ENCODE data around the gene SMIM3.
"Not testable (repeated sequence)": the region's sequence is repeated elsewhere in the genome, so short reads cannot be mapped to it uniquely, and the experiment has no call there.

The SMIM3 gene, protein sequence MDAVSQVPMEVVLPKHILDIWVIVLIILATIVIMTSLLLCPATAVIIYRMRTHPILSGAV

DNA sequence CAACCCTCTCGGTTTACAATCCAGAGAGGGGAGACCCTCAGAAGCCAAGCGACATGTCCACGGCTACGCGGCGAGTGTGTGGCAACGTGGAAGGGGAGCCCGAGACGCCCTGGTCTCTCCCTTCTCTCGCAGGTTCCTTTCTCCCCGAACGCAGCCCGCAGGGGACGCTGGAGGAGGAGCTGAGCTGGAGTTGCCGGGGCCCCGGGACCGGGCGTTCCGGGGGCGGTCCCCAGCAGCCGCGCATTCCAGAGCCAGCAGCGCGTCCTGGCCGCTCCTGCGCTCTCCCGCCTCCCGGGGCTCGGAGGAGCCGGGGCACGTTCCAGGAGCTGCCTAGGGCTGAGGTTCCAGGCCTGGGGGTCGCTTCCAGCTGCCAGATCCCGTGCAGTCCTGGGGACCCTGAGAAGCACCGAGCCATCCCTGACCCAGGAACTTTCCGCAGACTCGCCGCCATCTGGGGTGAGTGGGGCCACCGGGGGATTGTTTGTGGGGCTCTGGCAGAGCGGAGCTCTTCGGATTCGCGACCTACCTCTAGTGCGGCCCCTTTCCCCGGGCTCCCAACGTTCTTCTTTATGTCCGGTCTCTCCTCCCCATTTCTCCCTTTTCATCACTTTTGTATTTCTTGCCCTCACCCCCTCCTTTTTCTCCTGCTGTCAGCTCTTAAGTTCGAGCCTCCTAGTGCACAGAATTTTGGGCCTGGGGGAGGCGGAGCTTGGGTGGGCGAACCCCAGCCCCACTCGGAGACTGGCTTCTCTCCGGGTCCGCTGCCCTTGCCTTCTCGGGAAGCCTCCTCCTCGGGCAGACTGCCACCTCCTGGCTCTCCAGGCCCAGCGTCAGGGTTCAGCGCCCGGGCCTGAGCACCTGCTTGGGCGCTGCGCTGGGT, at the start of gene SMIM3:
Gene SMIM3 (plus strand): TSS at position 241 of the 880 bp plus-strand sequence. CDS start 16,684 bp downstream, outside the sequence.
- DNase-seq (ENCODE audit: insufficient read length, low spot score) (no peak), FAIRE-seq (peak; percentile 57)

- no peak for DNase-seq (ENCODE audit: insufficient read length, low spot score)
- FAIRE-seq: peak; percentile 31
Observed at GRCh38 chr5:150729859-150730258, 48.7 kb upstream of the SMIM3 start.

DNA sequence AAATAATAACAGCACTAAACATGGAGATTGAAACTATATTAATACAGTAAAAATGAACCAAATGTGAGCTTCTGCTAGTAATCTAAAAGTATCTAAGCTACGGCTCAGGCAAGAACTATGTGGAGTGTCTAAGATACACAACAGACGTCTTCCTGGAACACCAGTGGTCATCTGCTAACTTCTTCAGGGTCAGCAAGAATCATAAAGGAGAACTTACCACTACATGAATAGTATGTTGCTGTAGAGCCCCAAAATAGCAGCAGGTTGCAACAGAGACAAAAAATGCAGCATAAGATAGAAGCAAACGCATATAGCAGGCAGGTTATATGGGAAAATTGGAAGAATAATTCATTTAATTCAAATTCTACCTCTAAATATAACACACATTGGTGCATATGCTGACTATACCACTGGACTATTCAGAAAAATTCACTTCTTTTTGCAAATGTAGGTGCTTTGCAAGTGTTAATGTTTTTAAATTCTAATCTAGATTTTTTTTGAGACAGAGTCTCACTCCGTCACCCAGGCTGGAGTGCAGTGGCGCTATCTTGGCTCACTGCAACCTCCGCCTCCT, 46.8 kb upstream of the SMIM3 start:
- no peak for DNase-seq (ENCODE audit: insufficient read length, low spot score)
- FAIRE-seq: no peak

- peak; percentile 7 for DNase-seq (ENCODE audit: insufficient read length, low spot score)
- FAIRE-seq: peak; percentile 81
Observed at GRCh38 chr5:150734579-150735384, 43.8 kb upstream of the SMIM3 start.

GRCh38 chr5:150738862-150739261, 39.7 kb upstream of the SMIM3 start:
- no peak for DNase-seq (ENCODE audit: insufficient read length, low spot score)
- FAIRE-seq: no peak

DNA sequence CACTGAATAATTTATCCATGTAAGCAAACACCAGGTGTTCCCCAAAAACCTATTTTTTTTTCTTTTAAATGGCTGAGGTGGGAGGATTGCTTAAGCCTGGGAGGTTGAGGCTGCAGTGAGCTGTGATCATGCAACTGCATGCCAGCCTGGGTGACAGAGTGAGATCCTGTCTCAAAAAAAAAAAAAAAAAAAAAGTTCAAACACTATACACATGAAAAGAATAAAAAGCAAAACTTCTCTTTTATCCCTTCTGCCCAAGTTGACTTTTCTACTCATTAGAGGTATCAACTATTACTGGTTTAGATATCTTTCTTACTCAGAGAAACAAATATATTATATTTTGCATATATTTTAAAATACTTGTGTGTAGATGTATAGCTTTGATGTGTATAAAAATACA, 37.6 kb upstream of the SMIM3 start:
- no peak for FAIRE-seq
- no peak for DNase-seq (ENCODE audit: insufficient read length, low spot score)

DNA sequence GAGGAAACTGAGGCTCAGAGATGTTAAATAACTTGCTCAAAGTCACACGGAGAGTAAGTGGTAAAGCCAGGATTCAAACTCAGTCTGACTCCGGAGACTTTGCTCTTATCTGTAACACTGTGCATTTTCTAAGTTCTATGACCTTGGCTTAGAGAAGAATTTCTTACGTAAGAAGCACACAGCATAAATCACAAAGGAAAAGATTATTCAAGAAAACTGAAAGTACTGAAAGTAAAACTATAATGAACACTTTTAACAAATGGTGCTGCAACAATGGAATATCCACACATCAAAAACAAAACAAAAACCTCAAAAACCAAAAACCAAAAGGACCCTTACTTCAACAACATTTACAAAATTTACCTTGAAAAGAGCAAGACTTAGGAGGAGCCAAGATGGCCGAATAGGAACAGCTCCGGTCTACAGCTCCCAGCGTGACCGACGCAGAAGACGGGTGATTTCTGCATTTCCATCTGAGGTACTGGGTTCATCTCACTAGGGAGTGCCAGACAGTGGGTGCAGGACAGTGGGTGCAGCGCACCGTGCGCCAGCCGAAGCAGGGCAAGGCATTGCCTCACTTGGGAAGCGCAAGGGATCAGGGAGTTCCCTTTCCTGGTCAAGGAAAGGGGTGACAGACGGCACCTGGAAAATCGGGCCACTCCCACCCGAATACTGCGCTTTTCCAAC, 36.0 kb upstream of the SMIM3 start:
- FAIRE-seq; DNase-seq (ENCODE audit: insufficient read length, low spot score): not testable (repeated sequence)

DNA sequence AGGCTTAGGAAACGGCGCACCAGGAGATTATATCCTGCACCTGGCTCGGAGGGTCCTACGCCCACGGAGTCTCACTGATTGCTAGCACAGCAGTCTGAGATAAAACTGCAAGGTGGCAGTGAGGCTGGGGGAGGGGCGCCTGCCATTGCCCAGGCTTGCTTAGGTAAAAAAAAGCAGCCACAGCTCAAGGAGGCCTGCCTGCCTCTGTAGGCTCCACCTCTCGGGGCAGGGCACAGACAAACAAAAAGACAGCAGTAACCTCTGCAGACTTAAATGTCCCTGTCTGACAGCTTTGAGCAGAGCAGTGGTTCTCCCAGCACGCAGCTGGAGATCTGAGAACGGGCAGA, 35.4 kb upstream of the SMIM3 start:
- not testable (repeated sequence) for FAIRE-seq; DNase-seq (ENCODE audit: insufficient read length, low spot score)

DNA sequence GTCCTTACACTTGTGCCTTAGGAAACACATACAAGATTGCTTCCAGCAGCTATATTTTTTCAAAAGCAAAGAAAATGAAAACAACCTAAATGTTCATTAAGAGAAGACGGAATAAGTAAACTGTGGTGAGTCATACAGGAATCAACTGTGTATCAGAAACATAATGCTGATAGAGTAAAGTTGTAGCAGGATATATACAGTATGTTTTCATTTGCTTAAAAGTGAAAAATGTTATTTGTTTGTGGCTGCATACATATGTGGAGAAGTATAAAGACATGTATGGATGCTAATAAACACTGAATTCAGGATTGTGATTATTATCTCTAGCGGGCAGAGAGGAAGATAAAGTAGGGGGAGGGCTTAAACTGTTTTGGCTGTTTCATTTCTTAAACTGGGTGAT, 28.1 kb upstream of the SMIM3 start:
- FAIRE-seq (no peak), DNase-seq (ENCODE audit: insufficient read length, low spot score) (no peak)

DNA sequence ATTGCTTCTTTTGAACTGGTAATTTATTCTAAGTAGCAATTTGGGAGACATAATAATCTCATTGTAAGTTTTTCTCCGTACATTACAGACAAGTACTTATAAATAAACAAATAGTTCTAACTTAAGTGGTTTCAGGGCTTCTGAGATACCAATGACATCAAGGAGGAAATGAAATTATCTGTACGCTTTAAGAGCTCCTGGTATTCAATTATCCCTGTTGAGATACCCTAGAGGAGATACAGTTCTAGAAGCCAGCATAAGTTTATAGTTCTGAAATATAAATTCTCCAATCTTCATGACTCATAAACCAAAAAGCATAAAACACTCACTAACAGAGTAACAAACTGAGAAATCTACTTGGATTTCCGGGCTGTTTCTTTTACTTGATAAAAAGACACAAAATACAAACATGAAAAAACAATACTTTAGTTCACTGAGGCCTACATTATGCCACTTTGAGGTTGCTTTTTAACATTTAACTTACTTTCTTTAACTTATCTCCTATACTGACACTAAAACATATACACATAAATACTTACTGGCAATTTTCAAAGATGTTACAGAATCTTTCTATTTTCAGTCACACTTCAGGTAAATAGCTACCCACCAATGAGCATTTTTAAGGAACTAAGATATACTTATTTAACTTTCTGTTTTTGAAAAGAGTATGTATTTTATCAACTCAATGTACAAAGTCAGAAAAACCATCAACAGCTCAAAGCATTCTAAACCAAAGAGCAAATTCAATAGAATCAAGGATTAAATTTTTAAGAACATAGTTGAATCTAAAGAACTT, 27.3 kb upstream of the SMIM3 start:
- FAIRE-seq (no peak), DNase-seq (ENCODE audit: insufficient read length, low spot score) (no peak)

DNA sequence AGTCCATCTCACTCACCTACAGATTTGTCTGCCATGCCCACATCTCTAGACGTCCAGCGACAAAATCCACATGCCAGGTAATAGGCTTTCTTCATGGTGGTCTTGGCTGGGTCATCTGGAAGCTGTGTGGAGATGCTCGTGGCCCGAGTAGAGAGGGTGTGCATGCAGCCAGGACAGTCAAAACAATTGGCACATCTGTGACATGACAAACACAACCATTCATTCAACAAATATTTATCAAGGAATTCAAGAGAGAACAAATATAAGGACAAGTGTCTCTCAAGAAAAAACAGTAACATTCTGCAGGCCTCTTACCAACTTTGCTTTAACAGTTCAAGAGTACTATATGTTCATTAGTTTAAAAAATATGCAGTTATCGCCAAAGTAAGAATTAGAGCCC, 25.1 kb upstream of the SMIM3 start:
- DNase-seq (ENCODE audit: insufficient read length, low spot score): no peak
- no peak for FAIRE-seq

GRCh38 chr5:150753863-150754262, 24.7 kb upstream of the SMIM3 start:
- FAIRE-seq: no peak
- DNase-seq (ENCODE audit: insufficient read length, low spot score): no peak

- peak; percentile 62 for FAIRE-seq
- no peak for DNase-seq (ENCODE audit: insufficient read length, low spot score)
Observed at GRCh38 chr5:150757087-150757649, 21.4 kb upstream of the SMIM3 start.

DNA sequence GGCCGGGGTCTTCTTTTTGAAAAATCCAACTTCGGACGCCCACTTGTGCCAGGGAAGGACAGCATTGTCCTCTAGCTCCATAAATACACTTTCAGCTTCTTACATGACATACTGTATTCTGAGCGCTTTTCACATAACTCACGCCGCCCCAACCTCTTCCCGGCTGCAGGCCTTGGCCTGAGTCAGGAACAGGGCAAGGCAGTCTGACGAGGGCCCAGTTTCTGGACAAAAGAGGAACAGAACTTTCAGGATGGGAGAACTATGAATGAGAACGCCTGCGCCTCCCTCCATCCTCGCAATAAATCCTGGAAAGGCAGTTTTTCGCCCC, 20.4 kb upstream of the SMIM3 start:
- FAIRE-seq (no peak), DNase-seq (ENCODE audit: insufficient read length, low spot score) (no peak)

- FAIRE-seq (peak; percentile 97), DNase-seq (ENCODE audit: insufficient read length, low spot score) (peak; percentile 59)
Observed at GRCh38 chr5:150758531-150759333, 19.8 kb upstream of the SMIM3 start, which contains the start of gene DCTN4. Gene DCTN4 (minus strand): TSS chr5:150759017. CDS start chr5:150758993, 24 bp downstream.

DNA sequence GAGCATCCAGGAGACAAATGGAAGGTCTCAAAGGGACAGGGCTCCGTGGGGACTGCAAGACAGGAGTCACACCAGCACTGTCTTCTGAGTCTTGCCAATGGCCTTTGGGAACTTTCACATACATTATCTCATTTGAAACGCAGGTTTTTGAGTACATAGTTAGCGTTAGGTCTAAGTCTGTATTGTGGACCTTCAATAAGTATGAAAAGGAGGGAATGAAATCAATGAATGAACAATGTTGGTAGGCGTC, 19.3 kb upstream of the SMIM3 start:
- no peak for DNase-seq (ENCODE audit: insufficient read length, low spot score)
- no peak for FAIRE-seq

DNA sequence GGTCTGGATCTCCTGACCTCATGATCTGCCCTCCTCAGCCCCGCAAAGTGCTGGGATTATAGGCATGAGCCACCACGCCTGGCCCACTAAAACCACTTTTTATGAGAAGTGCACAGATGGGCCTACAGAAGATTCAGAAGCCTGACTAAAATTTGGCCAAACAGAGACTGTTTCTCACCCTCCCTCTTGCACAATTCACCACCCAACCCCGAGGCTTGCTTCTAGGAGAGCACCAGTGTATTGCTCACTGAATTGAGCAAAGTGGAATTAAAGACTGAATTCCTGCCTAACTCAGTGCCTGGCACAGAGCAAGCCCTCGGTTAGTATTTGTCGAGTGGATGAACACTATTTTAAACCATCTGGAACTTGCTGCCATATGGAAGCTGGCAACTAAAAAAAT, 16.3 kb upstream of the SMIM3 start:
- DNase-seq (ENCODE audit: insufficient read length, low spot score): no peak
- no peak for FAIRE-seq

DNA sequence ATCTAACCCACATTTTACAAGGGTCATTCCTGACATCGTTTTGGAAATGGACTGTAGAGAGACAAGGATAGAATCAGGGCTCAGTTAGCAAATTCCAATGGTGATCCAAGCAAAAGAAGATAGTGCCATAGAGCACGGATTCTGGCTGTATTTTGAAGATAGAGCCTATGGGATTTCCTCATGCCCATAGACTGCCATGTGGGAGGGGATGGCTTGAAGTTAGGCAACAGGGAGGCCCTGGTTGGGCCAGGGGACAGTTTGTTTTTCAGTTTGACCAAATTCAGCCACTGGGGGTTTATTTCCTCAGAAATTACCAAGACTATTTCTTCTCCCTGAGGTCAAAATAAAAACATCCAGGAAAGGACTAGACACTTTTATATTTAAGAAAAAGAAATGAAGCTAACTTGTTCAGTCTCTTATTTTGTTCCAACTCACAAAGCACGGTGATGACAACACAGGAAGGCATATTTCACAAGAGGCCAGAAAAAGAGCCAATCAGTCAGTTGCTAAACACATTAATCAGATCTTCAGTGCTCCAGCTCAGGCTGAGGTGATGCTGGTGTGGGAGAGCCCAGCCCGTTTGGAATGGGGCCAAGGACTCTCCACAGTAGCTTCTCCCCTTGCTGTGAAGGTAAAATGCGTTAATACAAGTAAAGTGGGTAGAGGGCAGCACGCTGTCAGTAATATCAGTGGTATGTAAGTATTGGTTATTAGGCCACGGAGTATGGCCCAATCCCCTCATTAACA, 15.4 kb upstream of the SMIM3 start:
- FAIRE-seq (no peak), DNase-seq (ENCODE audit: insufficient read length, low spot score) (no peak)
